Central memory CD8-positive, alpha-beta T cell (primary cell): ENCODE results near the gene BTBD6.

Experiments
- ATAC-seq: fragments of 150-1000 bp; cut with Tn5 transposase; replicated peaks from 2 replicates; pipeline ENCODE4 v1.10.0; 2022; ENCODE audit warnings: mild to moderate bottlenecking, moderate FRiP score, moderate number of reproducible peaks; ENCODE audit not compliant: poor library complexity, severe bottlenecking; ENCODE audit errors: extremely low read depth
- DNase-seq, 2 donors: peaks; one replicate each; pipeline ENCODE4 v3.0.0; 2021; ENCODE audit warnings: low spot score in 2 of 2
- H3K27ac Mint-ChIP-seq: one replicate; pipeline ENCODE4 v1.8.0; 2022; ENCODE audit warnings: low read depth, mild to moderate bottlenecking, moderate library complexity, mixed read lengths
- H3K27me3 Mint-ChIP-seq: one replicate; pipeline ENCODE4 v1.8.0; 2022; ENCODE audit warnings: mixed read lengths
- H3K36me3 Mint-ChIP-seq: one replicate; pipeline ENCODE4 v1.8.0; 2022; ENCODE audit warnings: mild to moderate bottlenecking, moderate library complexity, mixed read lengths; ENCODE audit not compliant: insufficient read depth
- H3K4me1 Mint-ChIP-seq: one replicate; pipeline ENCODE4 v1.8.0; 2022; ENCODE audit warnings: mixed read lengths
- H3K4me3 Mint-ChIP-seq: one replicate; pipeline ENCODE4 v1.8.0; 2022; ENCODE audit warnings: mild to moderate bottlenecking, moderate library complexity, mixed read lengths
- H3K9me3 Mint-ChIP-seq: one replicate; pipeline ENCODE4 v1.8.0; 2022; ENCODE audit warnings: mixed read lengths

Gene BTBD6

DNA sequence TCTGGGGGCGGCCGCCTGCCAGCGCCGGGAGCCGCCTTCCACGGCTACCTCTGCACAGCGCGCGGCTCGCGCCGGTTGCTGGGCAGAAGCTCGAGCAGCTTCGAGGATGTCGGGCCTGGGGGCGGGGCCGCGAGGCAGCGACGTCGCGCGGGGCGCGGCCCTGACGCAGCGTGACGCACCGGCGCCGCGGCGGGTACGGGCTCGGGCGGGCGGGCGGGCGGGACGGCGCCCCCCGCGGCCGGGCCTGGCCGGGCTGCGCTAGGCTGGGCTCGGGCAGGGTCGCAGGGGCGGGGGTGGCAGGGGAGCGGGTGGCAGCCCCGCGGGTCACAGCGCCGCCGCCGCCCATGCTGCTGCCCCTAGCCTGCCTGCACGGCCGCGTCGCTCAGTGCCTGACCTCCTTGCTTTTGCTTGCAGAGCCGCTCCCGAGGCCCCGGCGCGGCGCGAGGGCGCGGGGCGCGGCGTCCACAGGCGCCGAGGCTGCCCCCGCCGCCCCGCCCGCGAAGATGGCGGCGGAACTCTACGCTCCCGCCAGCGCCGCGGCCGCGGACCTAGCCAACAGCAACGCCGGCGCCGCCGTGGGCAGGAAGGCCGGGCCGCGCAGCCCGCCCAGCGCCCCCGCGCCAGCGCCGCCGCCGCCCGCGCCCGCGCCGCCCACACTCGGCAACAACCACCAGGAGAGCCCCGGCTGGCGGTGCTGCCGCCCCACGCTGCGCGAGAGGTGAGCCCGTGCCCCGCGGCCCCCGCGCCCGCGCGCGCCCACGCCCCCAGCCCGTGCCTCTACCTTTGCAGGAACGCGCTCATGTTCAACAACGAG is at the start of gene BTBD6:
TSS of gene BTBD6 (plus strand) at position 166 of the 814 bp plus-strand sequence. CDS start at position 345, 179 bp downstream.
- peak within 1 kb of the TSS; percentile 59 for H3K27ac Mint-ChIP-seq
- H3K9me3 Mint-ChIP-seq, result no peaks in the 10 kb centered on the region
- H3K27me3 Mint-ChIP-seq, result no peaks in the 10 kb centered on the region
- H3K4me1 Mint-ChIP-seq, result peaks cover 34% of the 10 kb centered on the region
- DNase-seq, result peak; percentile 76 to 83
- peak; percentile 94 for ATAC-seq
- H3K4me3 Mint-ChIP-seq, result peak within 1 kb of the TSS; percentile 73
- peaks cover 18% of the 10 kb centered on the region for H3K36me3 Mint-ChIP-seq

DNA sequence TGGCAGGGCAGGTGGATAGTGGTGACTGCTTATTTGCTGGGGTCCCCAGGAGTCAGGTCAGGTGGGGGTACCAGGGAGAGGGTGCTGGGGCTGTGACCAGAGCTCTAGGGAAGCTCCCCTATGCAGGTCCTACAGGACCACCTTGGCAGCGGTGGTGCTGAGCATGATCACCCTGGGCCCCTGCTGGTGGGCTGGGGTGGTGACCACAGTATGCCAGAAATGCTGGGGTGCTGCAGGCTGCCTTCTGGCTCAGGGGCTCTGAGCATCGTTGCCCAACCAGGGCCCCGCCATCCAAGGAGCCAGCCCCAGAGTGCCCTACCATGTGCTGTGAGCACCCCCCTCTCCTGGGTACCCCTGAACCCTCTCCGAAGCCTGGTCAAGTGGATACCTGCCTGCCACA is 49.7 kb upstream of the BTBD6 start:
- peaks cover 18% of the 10 kb centered on the region for H3K4me1 Mint-ChIP-seq
- DNase-seq, result no peak
- H3K27ac Mint-ChIP-seq, result peak overlapping the region; percentile 62
- H3K9me3 Mint-ChIP-seq, result no peaks in the 10 kb centered on the region
- H3K27me3 Mint-ChIP-seq, result peaks cover 59% of the 10 kb centered on the region
- H3K36me3 Mint-ChIP-seq, result peaks cover 8% of the 10 kb centered on the region
- no peak overlapping the region for H3K4me3 Mint-ChIP-seq
- ATAC-seq, result no peak

DNA sequence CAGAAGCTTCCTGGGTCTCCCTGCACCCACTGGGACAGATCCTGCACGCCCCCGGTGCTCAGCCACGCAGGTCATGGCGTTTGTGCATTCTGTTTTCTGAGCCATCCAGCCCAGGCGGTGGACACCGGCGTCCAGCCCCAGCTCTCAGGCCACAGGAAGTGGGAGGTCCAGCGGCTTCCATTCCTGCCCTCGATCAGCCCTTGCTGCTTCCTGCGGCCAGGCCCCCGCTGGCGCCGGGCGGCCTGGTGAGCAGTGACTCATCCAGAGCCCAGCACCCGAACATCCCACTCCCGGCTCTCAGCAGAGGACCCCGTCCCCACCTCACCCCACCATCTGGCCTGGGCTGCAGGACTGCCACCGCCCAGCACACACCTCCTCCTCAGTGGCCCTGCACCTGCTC is 49.2 kb upstream of the BTBD6 start:
- H3K9me3 Mint-ChIP-seq, result no peaks in the 10 kb centered on the region
- DNase-seq (no peak), ATAC-seq (no peak)
- H3K4me1 Mint-ChIP-seq, result peaks cover 13% of the 10 kb centered on the region
- H3K27me3 Mint-ChIP-seq, result peaks cover 54% of the 10 kb centered on the region
- peak overlapping the region; percentile 62 for H3K27ac Mint-ChIP-seq
- H3K36me3 Mint-ChIP-seq, result peaks cover 8% of the 10 kb centered on the region
- H3K4me3 Mint-ChIP-seq, result no peak overlapping the region

GRCh38 chr14:105200074-105200473 is 48.3 kb upstream of the BTBD6 start:
- no peak for ATAC-seq
- Mint-ChIP-seq H3K27ac (peak overlapping the region; percentile 13), H3K4me1 (peaks cover 6% of the 10 kb centered on the region), H3K9me3 (no peaks in the 10 kb centered on the region), H3K27me3 (peaks cover 44% of the 10 kb centered on the region), H3K4me3 (no peak overlapping the region), H3K36me3 (peaks cover 11% of the 10 kb centered on the region)
- no peak for DNase-seq

DNA sequence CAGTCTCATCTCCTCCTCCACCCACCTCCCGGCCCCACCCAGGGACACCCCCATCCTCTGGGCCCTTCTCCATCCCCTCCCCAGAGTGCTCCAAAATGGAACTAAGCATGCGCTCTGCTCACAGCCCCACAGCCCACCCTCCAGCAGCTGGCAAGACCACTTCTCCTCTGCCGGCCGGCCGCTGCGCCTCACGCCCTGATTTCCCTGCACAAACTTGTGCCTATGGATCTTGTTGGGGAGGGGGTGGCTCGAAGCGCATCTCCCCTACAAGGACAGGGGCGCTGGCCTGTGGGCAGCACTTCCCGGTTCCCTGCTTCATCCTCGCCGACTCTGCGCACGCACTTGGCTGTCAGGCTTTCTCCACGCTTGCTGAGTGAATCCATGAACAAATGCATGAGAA is 47.7 kb upstream of the BTBD6 start:
- Mint-ChIP-seq H3K27me3 (peaks cover 40% of the 10 kb centered on the region), H3K36me3 (peaks cover 11% of the 10 kb centered on the region), H3K27ac (no peak overlapping the region), H3K9me3 (no peaks in the 10 kb centered on the region), H3K4me1 (peaks cover 6% of the 10 kb centered on the region), H3K4me3 (no peak overlapping the region)
- ATAC-seq (no peak), DNase-seq (no peak)

- peaks cover 35% of the 10 kb centered on the region for H3K27me3 Mint-ChIP-seq
- H3K36me3 Mint-ChIP-seq, result peaks cover 11% of the 10 kb centered on the region
- peaks cover 6% of the 10 kb centered on the region for H3K4me1 Mint-ChIP-seq
- DNase-seq (no peak), ATAC-seq (no peak)
- H3K4me3 Mint-ChIP-seq, result no peak overlapping the region
- H3K9me3 Mint-ChIP-seq, result no peaks in the 10 kb centered on the region
- H3K27ac Mint-ChIP-seq, result no peak overlapping the region
These were observed 47.0 kb upstream of the BTBD6 start for GRCh38 chr14:105201156-105201924.

GRCh38 chr14:105201925-105202513 is 46.3 kb upstream of the BTBD6 start:
- Mint-ChIP-seq H3K4me1 (peaks cover 6% of the 10 kb centered on the region), H3K4me3 (no peak overlapping the region), H3K9me3 (no peaks in the 10 kb centered on the region), H3K27me3 (peaks cover 35% of the 10 kb centered on the region), H3K36me3 (peaks cover 11% of the 10 kb centered on the region), H3K27ac (no peak overlapping the region)
- ATAC-seq (no peak), DNase-seq (no peak)

DNA sequence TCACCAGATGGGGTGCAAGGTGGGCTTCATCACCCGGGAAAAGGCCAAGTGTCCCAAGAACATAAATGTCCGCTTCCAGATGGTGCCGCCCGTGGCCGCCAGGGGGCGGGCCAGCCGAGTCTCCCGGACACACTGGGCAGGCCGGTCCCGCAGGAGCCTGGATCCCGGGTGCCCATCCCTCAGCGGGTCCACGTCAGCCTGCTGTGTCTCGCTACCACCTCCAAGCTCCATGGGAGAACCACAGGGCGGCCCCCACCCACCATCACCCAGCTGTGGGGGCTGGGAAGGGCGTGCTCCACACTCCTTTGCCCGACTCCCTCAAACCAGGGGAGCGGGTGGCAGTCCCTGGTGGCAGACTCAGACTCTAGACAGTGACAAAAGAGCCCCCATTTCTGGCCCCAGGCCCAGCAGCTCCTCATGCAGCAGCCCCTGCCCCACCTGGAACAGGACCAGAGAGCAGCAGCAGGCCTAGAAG is 45.2 kb upstream of the BTBD6 start:
- H3K4me1 Mint-ChIP-seq, result peaks cover 6% of the 10 kb centered on the region
- ATAC-seq (no peak), DNase-seq (peak; percentile 37 to 42)
- peaks cover 30% of the 10 kb centered on the region for H3K27me3 Mint-ChIP-seq
- H3K4me3 Mint-ChIP-seq, result no peak overlapping the region
- peaks cover 11% of the 10 kb centered on the region for H3K36me3 Mint-ChIP-seq
- no peaks in the 10 kb centered on the region for H3K9me3 Mint-ChIP-seq
- H3K27ac Mint-ChIP-seq, result no peak overlapping the region

- Mint-ChIP-seq H3K27me3 (peaks cover 24% of the 10 kb centered on the region), H3K36me3 (peaks cover 14% of the 10 kb centered on the region), H3K4me3 (no peak overlapping the region), H3K27ac (no peak overlapping the region), H3K9me3 (no peaks in the 10 kb centered on the region), H3K4me1 (peaks cover 6% of the 10 kb centered on the region)
- ATAC-seq (no peak), DNase-seq (no peak)
These were observed 44.6 kb upstream of the BTBD6 start for GRCh38 chr14:105203701-105204100.

DNA sequence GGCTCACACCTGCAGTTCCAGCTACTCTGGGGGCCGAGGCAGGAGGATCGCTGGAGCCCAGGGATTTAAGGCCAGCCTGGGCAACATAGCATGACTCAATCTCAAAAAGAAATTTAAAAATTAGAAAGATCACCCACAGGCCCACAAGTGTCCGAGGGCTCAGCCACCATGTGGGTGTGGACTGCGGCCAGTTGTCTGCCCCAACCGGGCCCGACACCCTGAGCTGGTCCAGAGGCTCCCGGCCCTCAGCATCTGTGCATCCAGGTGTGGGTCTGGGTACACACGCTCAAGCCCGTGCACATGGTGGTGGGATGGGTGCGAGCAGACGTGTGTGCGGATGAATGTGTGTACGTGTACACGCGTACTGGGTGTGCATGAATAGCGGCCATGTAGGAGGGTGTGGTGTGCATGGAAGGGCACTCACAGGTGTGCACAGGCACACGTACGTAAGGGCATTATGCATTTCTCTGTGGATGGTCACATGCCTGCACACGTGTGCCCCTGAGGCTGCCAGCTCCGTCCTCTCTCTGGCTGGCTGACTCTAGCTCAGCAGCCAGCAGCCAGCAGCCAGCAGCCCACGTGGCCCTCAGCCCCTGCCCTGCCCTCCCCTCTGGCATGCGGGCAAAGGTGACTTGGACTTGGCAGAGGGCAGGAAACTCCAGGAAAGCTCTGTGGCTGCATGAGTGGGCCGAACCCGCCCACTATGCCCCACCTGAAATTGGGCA is 44.0 kb upstream of the BTBD6 start:
- Mint-ChIP-seq H3K4me1 (peaks cover 4% of the 10 kb centered on the region), H3K27ac (no peak overlapping the region), H3K36me3 (peaks cover 17% of the 10 kb centered on the region), H3K4me3 (no peak overlapping the region), H3K9me3 (no peaks in the 10 kb centered on the region), H3K27me3 (peaks cover 17% of the 10 kb centered on the region)
- ATAC-seq (no peak), DNase-seq (no peak)

- ATAC-seq (no peak), DNase-seq (no peak)
- H3K9me3 Mint-ChIP-seq, result no peaks in the 10 kb centered on the region
- peaks cover 9% of the 10 kb centered on the region for H3K27me3 Mint-ChIP-seq
- H3K4me1 Mint-ChIP-seq, result no peaks in the 10 kb centered on the region
- peaks cover 15% of the 10 kb centered on the region for H3K36me3 Mint-ChIP-seq
- H3K27ac Mint-ChIP-seq, result no peak overlapping the region
- H3K4me3 Mint-ChIP-seq, result no peak overlapping the region
These were observed 43.2 kb upstream of the BTBD6 start for GRCh38 chr14:105204931-105205672.
